A673 (cell line): Measurements from ENCODE around the gene C2orf66.

ENCODE experiments used
- CTCF ChIP-seq: fragments of 300-800, 200-600 bp; sonication (generic); conservative IDR thresholded peaks from 2 replicates; pipeline ENCODE4 v1.5.1; 2017; ENCODE audit warnings: low read depth, mild to moderate bottlenecking, antibody characterized with exemption, low read length, moderate library complexity, mixed read lengths
- EZH2 ChIP-seq: fragments of 200-600 bp; sonication (generic); IDR thresholded peaks from 2 replicates; pipeline ENCODE4 v1.6.1; 2017; ENCODE audit warnings: borderline replicate concordance, low read depth, mild to moderate bottlenecking, mixed read lengths, antibody characterized with exemption, low read length; ENCODE audit not compliant: poor library complexity, severe bottlenecking

- TF ChIP-seq CTCF (no peak), EZH2 (no peak)
Measured at GRCh38 chr2:196801674-196802261, 7.4 kb downstream of the C2orf66 start.
